Mononuclear cell (primary cell): ENCODE measurements around the gene NUMB. TPM values are rescaled to one million over a fixed set of nuclear protein-coding genes. Genes with fewer than 3 reads are reported as not detected.

Experiments
- H3K27me3 ChIP-seq: 2 replicates; pipeline ENCODE4 v1.6.0; 2011; ENCODE audit warnings: low read length, control low read depth; ENCODE audit not compliant: insufficient read depth
- H3K4me1 ChIP-seq: 2 replicates; pipeline ENCODE4 v1.5.1; 2011; ENCODE audit warnings: mild to moderate bottlenecking, low read length, control low read depth; ENCODE audit not compliant: insufficient read depth
- H3K4me3 ChIP-seq: 2 replicates; pipeline ENCODE4 v1.5.1; 2011; ENCODE audit warnings: mild to moderate bottlenecking, low read length, moderate library complexity
- H3K9me3 ChIP-seq: 2 replicates; pipeline ENCODE4 v1.5.1; 2011; ENCODE audit warnings: low read depth, mild to moderate bottlenecking, control low read depth, low read length
- total RNA-seq: library from RNA; depleted of rRNA; stranded (reverse); fragments of >200 nt; gene quantifications from one replicate; pipeline ENCODE4 v1.2.3, GENCODE V29; 2012

NUMB gene
- total RNA-seq, 1 donor, result 41.1 TPM

DNA sequence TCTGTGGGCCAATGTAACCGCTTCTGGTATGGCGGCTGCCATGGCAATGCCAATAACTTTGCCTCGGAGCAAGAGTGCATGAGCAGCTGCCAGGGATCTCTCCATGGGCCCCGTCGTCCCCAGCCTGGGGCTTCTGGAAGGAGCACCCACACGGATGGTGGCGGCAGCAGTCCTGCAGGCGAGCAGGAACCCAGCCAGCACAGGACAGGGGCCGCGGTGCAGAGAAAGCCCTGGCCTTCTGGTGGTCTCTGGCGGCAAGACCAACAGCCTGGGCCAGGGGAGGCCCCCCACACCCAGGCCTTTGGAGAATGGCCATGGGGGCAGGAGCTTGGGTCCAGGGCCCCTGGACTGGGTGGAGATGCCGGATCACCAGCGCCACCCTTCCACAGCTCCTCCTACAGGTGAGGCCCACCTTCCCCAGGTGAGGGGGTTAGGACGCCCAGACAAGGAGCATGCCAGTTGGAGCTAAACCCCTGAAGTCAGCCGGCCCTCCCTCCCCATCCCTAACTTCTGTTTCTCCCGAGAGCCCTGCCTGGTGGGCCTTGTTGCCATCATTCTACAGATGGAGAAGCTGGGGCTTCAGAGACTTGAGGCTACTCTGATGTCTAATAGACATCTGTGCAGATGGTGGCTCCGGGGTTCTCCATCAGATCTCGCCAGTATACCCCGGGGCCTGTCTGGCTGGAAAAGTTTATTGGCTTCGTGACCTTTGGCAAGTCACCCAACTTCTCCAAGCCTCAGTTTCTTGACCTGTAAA, 195.7 kb downstream of the NUMB start:
- H3K9me3 ChIP-seq, result no peaks in the 10 kb centered on the region
- no peaks in the 10 kb centered on the region for H3K4me1 ChIP-seq
- no peaks in the 10 kb centered on the region for H3K27me3 ChIP-seq
- H3K4me3 ChIP-seq, result no peak overlapping the region

DNA sequence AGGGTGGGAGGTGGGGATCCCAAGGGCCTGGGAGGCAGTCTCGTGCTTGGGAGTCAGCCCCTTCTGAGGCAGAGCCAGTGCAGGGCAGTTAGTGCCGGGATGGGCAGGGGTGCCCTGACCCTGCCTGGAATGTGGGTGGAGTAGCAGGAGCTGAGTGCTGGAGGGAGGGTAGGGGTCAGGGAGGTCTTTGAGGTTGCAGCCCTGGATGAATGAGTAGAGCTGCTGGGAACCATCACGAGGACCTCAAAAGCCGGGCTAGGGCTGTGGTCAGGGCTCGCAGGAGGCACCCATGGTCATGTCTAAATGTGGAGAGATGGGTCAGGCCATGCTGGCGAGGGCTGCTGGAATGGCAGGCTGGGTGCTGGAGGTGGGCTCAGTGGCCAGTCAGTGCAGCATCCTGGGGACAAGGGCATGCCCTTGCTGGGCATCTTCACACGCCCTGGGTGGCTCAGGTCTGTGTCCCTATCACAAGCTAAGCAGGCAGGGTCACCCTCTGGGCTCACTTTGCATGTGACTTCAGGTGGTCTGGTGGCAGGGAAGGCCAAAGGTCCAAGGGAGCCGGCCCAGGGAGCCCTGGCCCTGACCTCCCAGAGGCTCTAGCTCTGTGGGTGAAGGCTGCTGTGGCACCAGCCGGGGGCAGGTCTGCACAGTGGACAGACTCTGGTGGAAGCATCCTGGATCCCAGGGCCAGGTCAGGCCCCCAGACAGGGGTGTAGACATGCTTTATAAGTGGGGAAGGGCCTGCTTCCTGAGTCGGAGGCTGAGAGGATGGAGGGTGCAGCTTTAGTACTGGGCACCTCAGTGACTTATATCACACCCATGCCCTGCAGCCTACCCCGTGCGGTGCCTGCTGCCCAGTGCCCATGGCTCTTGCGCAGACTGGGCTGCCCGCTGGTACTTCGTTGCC, 196.6 kb downstream of the NUMB start:
- Histone ChIP-seq H3K4me1 (no peaks in the 10 kb centered on the region), H3K4me3 (no peak overlapping the region), H3K27me3 (no peaks in the 10 kb centered on the region), H3K9me3 (no peaks in the 10 kb centered on the region)

GRCh38 chr14:73261075-73261474, 197.3 kb downstream of the NUMB start:
- no peaks in the 10 kb centered on the region for H3K27me3 ChIP-seq
- no peaks in the 10 kb centered on the region for H3K9me3 ChIP-seq
- H3K4me3 ChIP-seq, result no peak overlapping the region
- H3K4me1 ChIP-seq, result no peaks in the 10 kb centered on the region

GRCh38 chr14:73260574-73260973, 197.8 kb downstream of the NUMB start:
- Histone ChIP-seq H3K9me3 (no peaks in the 10 kb centered on the region), H3K4me1 (no peaks in the 10 kb centered on the region), H3K4me3 (no peak overlapping the region), H3K27me3 (no peaks in the 10 kb centered on the region)

DNA sequence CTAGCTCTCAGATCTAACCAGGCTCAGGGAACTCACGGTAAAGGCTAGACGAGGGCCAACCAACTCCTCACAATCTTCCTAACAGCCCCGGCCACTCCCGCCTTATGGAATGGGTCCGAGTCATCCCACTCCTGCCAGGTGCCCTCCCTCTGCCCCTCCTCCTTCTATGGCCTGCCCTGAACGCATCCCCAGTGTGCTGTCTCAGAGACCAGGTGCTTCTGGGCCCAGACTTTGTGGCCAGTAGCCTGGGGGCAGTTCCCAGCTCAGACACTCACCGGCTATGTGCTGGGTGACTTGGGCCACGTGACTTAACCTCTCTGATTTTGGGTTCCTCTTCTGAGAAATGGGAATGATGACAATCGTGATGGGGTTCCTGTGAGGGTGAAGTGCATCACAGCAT, 198.5 kb downstream of the NUMB start:
- H3K4me3 ChIP-seq, result no peak overlapping the region
- H3K9me3 ChIP-seq, result no peaks in the 10 kb centered on the region
- no peaks in the 10 kb centered on the region for H3K27me3 ChIP-seq
- no peaks in the 10 kb centered on the region for H3K4me1 ChIP-seq

- H3K4me3 ChIP-seq, result no peak overlapping the region
- no peaks in the 10 kb centered on the region for H3K27me3 ChIP-seq
- no peaks in the 10 kb centered on the region for H3K4me1 ChIP-seq
- H3K9me3 ChIP-seq, result no peaks in the 10 kb centered on the region
These were observed 199.3 kb downstream of the NUMB start for GRCh38 chr14:73258845-73259611.

GRCh38 chr14:73258076-73258475, 200.3 kb downstream of the NUMB start:
- Histone ChIP-seq H3K4me3 (no peak overlapping the region), H3K4me1 (no peaks in the 10 kb centered on the region), H3K9me3 (no peaks in the 10 kb centered on the region), H3K27me3 (no peaks in the 10 kb centered on the region)

- no peaks in the 10 kb centered on the region for H3K27me3 ChIP-seq
- H3K4me1 ChIP-seq, result no peaks in the 10 kb centered on the region
- no peaks in the 10 kb centered on the region for H3K9me3 ChIP-seq
- H3K4me3 ChIP-seq, result no peak overlapping the region
These were observed 202.6 kb downstream of the NUMB start for GRCh38 chr14:73255693-73256225.

- H3K27me3 ChIP-seq, result no peaks in the 10 kb centered on the region
- no peak overlapping the region for H3K4me3 ChIP-seq
- no peaks in the 10 kb centered on the region for H3K4me1 ChIP-seq
- H3K9me3 ChIP-seq, result no peaks in the 10 kb centered on the region
These were observed 203.3 kb downstream of the NUMB start for GRCh38 chr14:73255005-73255400.

GRCh38 chr14:73254247-73255004, 203.9 kb downstream of the NUMB start:
- no peaks in the 10 kb centered on the region for H3K9me3 ChIP-seq
- H3K4me3 ChIP-seq, result no peak overlapping the region
- H3K4me1 ChIP-seq, result no peaks in the 10 kb centered on the region
- H3K27me3 ChIP-seq, result no peaks in the 10 kb centered on the region

- H3K9me3 ChIP-seq, result no peaks in the 10 kb centered on the region
- no peaks in the 10 kb centered on the region for H3K4me1 ChIP-seq
- H3K27me3 ChIP-seq, result no peaks in the 10 kb centered on the region
- H3K4me3 ChIP-seq, result no peak overlapping the region
These were observed 204.6 kb downstream of the NUMB start for GRCh38 chr14:73253721-73254120.

GRCh38 chr14:73253323-73253610, 205.1 kb downstream of the NUMB start:
- Histone ChIP-seq H3K27me3 (no peaks in the 10 kb centered on the region), H3K4me3 (no peak overlapping the region), H3K4me1 (no peaks in the 10 kb centered on the region), H3K9me3 (no peaks in the 10 kb centered on the region)

DNA sequence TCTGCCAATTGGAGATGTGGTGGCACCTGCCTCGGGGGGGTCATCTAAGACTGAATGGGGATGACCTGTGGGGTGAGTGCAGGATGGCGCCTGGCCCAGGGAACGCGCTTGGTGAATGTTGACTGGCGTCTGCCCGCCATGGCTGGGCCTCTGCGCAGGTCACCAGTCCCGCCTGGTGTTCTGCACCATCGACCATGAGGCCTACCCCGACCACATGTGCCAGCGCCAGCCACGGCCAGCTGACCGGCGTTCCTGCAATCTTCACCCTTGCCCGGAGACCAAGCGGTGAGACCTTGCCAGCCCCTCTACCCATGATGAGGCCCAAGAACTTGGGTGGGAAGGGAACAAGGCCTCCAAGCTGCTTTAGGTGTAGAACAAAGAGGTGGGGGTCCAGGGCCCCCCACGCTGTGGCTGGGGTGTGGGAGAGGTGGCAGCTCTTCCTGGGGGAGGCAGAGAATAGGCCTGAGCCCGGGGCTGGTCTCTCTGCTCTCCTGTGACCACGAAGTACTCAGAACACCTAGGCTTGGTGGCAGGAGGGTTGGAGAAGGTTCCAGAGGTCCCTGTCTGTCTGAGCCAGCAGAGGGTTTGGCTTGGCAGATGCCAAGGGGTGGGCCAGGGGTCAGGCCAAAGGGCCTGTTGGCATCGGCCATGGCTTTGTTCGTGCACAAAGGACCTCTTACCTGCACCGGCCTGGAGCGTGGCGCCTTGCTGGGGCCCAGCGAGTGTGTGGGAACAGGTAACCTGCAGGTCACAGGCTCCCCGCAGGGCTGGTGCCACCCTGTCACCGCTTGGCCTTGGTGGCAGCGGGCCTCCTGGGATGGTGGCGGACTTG, 205.6 kb downstream of the NUMB start:
- H3K27me3 ChIP-seq, result no peaks in the 10 kb centered on the region
- no peak overlapping the region for H3K4me3 ChIP-seq
- no peaks in the 10 kb centered on the region for H3K4me1 ChIP-seq
- no peaks in the 10 kb centered on the region for H3K9me3 ChIP-seq
